ENCODE results near the gene FILIP1L. TPM values are rescaled to one million over a fixed set of nuclear protein-coding genes. Genes with fewer than 3 reads are reported as not detected.

The FILIP1L gene
- total and polyA plus RNA-seq, 2 of the 13 experiments (the other 11 are each of a cell fraction or from before 2014, with no cell fraction given): 8.1 to 187 TPM

- TF ChIP-seq PAXIP1 (CRISPR knock-in tag; conservative IDR thresholded peaks at IDR 0.05) (peak; percentile 34; the same call in 1 of the 2 replicates), FOSL2 (CRISPR knock-in tag; IDR thresholded peaks at IDR 0.05) (peak; percentile 95), HMGXB4 (CRISPR knock-in tag; IDR thresholded peaks at IDR 0.05; ENCODE audit: borderline replicate concordance in 1 of 2, low read depth in 1 of 2) (no peak), RXRB (CRISPR knock-in tag; IDR thresholded peaks at IDR 0.05; ENCODE audit: borderline replicate concordance) (0 out of 2 replicates have a peak, but pooled peaks have one; percentile 16), ZBTB21 (CRISPR knock-in tag; IDR thresholded peaks at IDR 0.05) (peak; percentile 87), SALL1 (CRISPR knock-in tag; IDR thresholded peaks at IDR 0.05) (0 out of 2 replicates have a peak, but pooled peaks have one; percentile 41), HMG20A (CRISPR knock-in tag; IDR thresholded peaks at IDR 0.05; ENCODE audit: borderline replicate concordance) (peak; percentile 64; the same call in 1 of the 2 replicates), KDM1A (CRISPR knock-in tag; IDR thresholded peaks at IDR 0.05) (0 out of 2 replicates have a peak, but pooled peaks have one; percentile 8), SALL2 (CRISPR knock-in tag; IDR thresholded peaks at IDR 0.05) (no peak), ZNF292 (CRISPR knock-in tag; IDR thresholded peaks at IDR 0.05; ENCODE audit: borderline replicate concordance, low read depth) (peak; percentile 51; the same call in 1 of the 2 replicates), TBX3 (IDR thresholded peaks at IDR 0.05; ENCODE audit: borderline replicate concordance) (peak; percentile 34; the same call in 1 of the 2 replicates), FOXA3 (CRISPR knock-in tag; IDR thresholded peaks at IDR 0.05) (peak; percentile 73), FOXK1 (CRISPR knock-in tag; IDR thresholded peaks at IDR 0.05; ENCODE audit: borderline replicate concordance, low read depth) (peak; percentile 47; the same call in 1 of the 2 replicates), ZHX2 (IDR thresholded peaks at IDR 0.05; ENCODE audit: low read depth) (no peak), ZHX2 (CRISPR knock-in tag; IDR thresholded peaks at IDR 0.05; ENCODE audit: borderline replicate concordance) (no peak), FOXA1 (IDR thresholded peaks at IDR 0.05) (no peak), FOXA1 (CRISPR knock-in tag; IDR thresholded peaks at IDR 0.05) (0 out of 2 replicates have a peak, but pooled peaks have one; percentile 17), LCORL (IDR thresholded peaks at IDR 0.05) (no peak), LCORL (CRISPR knock-in tag; IDR thresholded peaks at IDR 0.05) (peak; percentile 32; the same call in 1 of the 2 replicates)
Measured at GRCh38 chr3:100002599-100003350, 111.5 kb downstream of the FILIP1L start (continued).

All from HepG2 (cell line).